Measurements from ENCODE around the gene TMIGD3.

TMIGD3 gene

DNA sequence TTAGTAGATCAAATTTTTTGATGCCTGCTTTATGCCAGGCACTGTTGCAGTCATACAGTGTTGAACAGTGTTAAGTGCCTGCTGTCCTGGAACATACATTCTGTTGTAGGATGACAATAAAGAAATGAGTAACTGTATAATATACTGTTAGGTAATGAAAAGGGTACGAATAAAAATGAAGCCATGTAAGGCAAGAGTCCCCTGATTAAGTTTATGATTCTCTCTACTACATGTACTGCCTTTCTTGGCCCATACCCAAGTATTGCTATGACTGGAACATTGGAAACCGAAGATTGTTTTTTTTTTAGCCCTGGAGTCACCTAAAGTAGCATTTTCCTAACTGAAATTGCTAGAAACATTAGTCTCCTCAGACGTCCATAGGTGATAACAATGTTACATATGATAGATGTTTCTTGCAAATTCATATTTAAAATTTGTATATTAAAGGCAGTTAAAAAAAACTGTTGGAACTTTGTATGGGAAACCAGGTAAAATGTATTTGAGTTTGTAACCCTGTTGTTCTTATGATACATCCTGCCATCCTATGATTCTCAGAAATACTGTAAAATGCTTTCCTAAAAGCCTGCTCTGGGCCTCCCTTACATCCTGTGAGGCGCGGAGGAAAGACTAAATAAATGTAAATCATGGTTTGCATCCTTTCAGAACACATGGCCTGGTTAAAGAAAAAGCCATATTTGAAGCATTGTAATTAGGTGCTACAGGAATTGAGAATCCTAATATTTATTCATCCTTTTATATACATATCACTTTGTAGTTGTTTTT is 48.4 kb downstream of the TMIGD3 start:
- peaks cover 48% of the 10 kb centered on the region for H3K36me3 ChIP-seq (ENCODE audit: insufficient read depth, low read length)
- H3K27ac ChIP-seq (ENCODE audit: low read depth, low read length), result no peak overlapping the region
- H3K9ac ChIP-seq (ENCODE audit: low read length), result no peak overlapping the region

DNA sequence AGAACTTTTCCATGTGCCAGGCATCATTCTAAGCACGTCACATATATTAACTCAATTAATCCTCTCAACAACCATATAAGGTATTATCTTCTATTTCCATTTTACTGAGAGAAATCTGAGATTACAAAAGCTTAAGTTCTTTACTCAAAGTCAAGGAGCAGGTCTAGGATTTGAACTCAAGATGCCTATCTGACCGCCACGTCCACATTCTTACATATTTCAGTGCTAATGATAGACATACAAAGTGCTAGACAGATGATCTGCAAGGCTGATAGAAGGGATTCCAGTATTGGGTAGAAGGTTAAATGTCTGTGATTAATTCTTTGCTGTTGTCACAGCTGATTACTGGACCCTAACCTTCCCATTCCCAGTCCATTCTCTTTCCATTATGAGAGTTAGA is 49.7 kb downstream of the TMIGD3 start:
- no peaks in the 10 kb centered on the region for H3K27me3 ChIP-seq (ENCODE audit: control insufficient read depth in 1 of 2, insufficient read depth in 2 of 2, low read length in 2 of 2)
- no peak overlapping the region for H3K9ac ChIP-seq (ENCODE audit: low read length)
- no peaks in the 10 kb centered on the region for H3K9me3 ChIP-seq (ENCODE audit: low read length)
- H3K27ac ChIP-seq (ENCODE audit: low read depth, low read length), result no peak overlapping the region
- peaks cover 34% of the 10 kb centered on the region for H3K36me3 ChIP-seq (ENCODE audit: insufficient read depth, low read length)
- H3K4me1 ChIP-seq (ENCODE audit: insufficient read depth, low read length), result peaks cover 32% of the 10 kb centered on the region
- H3K4me3 ChIP-seq (ENCODE audit: low read depth in 1 of 2, low read length in 2 of 2), result no peak overlapping the region

More for the DNA sequence above, 48.4 kb downstream of the TMIGD3 start:
- no peaks in the 10 kb centered on the region for H3K27me3 ChIP-seq (ENCODE audit: control insufficient read depth in 1 of 2, insufficient read depth in 2 of 2, low read length in 2 of 2)
- H3K4me3 ChIP-seq (ENCODE audit: low read depth in 1 of 2, low read length in 2 of 2), result no peak overlapping the region
- H3K4me1 ChIP-seq (ENCODE audit: insufficient read depth, low read length), result peaks cover 31% of the 10 kb centered on the region
- H3K9me3 ChIP-seq (ENCODE audit: low read length), result no peaks in the 10 kb centered on the region

DNA sequence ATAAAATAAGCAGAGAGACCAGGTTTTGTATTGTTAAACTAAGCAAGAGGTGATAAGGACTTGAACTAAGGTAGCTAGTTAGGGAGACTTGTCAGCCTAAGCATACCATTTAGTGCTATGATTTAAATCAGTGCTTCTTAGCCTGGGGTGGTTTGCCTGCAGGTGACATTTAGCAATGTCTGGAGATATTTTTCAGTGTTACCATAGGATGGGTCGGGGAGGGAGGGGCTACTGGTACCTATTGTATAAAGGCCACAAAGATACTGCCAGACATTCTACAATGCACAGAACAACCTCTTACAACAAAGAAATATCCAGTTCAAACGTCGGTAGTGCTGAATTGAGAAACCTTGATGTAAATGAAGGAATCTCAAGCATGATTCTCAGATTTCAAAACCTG is 50.9 kb downstream of the TMIGD3 start:
- Histone ChIP-seq H3K27ac (ENCODE audit: low read depth, low read length) (no peak overlapping the region), H3K4me3 (ENCODE audit: low read depth in 1 of 2, low read length in 2 of 2) (no peak overlapping the region), H3K9me3 (ENCODE audit: low read length) (no peaks in the 10 kb centered on the region), H3K27me3 (ENCODE audit: control insufficient read depth in 1 of 2, insufficient read depth in 2 of 2, low read length in 2 of 2) (no peaks in the 10 kb centered on the region), H3K36me3 (ENCODE audit: insufficient read depth, low read length) (peaks cover 23% of the 10 kb centered on the region), H3K9ac (ENCODE audit: low read length) (no peak overlapping the region), H3K4me1 (ENCODE audit: insufficient read depth, low read length) (peaks cover 40% of the 10 kb centered on the region)

DNA sequence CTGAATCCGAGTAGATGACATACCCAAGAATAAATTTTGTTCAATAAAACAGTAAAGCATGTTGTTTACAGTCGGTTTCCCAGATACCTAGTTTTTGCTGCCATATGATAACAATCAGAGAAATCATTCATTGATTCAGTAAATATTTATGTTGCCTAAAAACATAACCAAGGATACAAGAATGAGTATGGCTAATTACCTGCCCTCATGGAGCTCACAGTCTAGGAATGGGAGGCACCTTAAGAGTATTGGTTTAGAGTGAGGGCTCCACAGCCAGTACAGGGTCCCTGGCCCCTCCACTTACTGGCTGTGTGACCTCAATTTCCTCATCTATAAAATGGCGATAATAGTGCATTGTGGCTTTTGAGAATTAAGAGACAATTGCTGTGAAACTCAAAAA is 53.2 kb downstream of the TMIGD3 start:
- Histone ChIP-seq H3K36me3 (ENCODE audit: insufficient read depth, low read length) (peaks cover 26% of the 10 kb centered on the region), H3K27me3 (ENCODE audit: control insufficient read depth in 1 of 2, insufficient read depth in 2 of 2, low read length in 2 of 2) (no peaks in the 10 kb centered on the region), H3K9me3 (ENCODE audit: low read length) (no peaks in the 10 kb centered on the region), H3K4me1 (ENCODE audit: insufficient read depth, low read length) (peaks cover 41% of the 10 kb centered on the region), H3K4me3 (ENCODE audit: low read depth in 1 of 2, low read length in 2 of 2) (peak overlapping the region; percentile 90 to 92), H3K27ac (ENCODE audit: low read depth, low read length) (peak overlapping the region; percentile 77), H3K9ac (ENCODE audit: low read length) (peak overlapping the region; percentile 99)

DNA sequence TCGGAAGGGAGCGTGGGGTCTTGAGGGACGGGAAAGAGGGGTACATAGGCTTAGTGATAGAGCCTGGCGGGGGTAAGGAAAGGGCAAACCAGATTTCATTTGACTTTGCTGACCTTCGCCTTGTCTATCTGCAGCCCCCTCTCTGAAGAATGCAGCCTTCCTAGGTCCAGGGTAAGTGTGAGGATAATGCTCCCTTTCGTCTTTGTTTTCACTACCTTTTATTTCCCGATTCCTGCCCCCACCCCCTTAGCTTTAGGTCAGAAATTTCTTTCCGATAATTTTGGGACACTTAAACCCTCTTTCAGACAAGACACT is 53.8 kb downstream of the TMIGD3 start:
- peak overlapping the region; percentile 99 for H3K9ac ChIP-seq (ENCODE audit: low read length)

GRCh38 chr1:111448918-111449702 is 54.3 kb downstream of the TMIGD3 start, which contains the start of the genes ATP5PB and WDR77:
TSS of gene ATP5PB (plus strand) at chr1:111449464. CDS start at chr1:111449542, 78 bp downstream.
TSS of gene WDR77 (minus strand) at chr1:111449256. CDS start at chr1:111449169, 87 bp downstream.
- H3K27ac ChIP-seq (ENCODE audit: low read depth, low read length), result peak within 1 kb of the TSS; percentile 77
- H3K27me3 ChIP-seq (ENCODE audit: control insufficient read depth in 1 of 2, insufficient read depth in 2 of 2, low read length in 2 of 2), result no peaks in the 10 kb centered on the region
- H3K4me1 ChIP-seq (ENCODE audit: insufficient read depth, low read length), result peaks cover 36% of the 10 kb centered on the region
- H3K4me3 ChIP-seq (ENCODE audit: low read depth in 1 of 2, low read length in 2 of 2), result peak within 1 kb of the TSS; percentile 90 to 96
- no peaks in the 10 kb centered on the region for H3K9me3 ChIP-seq (ENCODE audit: low read length)
- H3K36me3 ChIP-seq (ENCODE audit: insufficient read depth, low read length), result peaks cover 34% of the 10 kb centered on the region
- H3K9ac ChIP-seq (ENCODE audit: low read length), result peak within 1 kb of the TSS; percentile 99

More for the DNA sequence above, 53.8 kb downstream of the TMIGD3 start:
- Histone ChIP-seq H3K9me3 (ENCODE audit: low read length) (no peaks in the 10 kb centered on the region), H3K36me3 (ENCODE audit: insufficient read depth, low read length) (peaks cover 32% of the 10 kb centered on the region), H3K27ac (ENCODE audit: low read depth, low read length) (peak overlapping the region; percentile 77), H3K27me3 (ENCODE audit: control insufficient read depth in 1 of 2, insufficient read depth in 2 of 2, low read length in 2 of 2) (no peaks in the 10 kb centered on the region), H3K4me3 (ENCODE audit: low read depth in 1 of 2, low read length in 2 of 2) (peak overlapping the region; percentile 90 to 92), H3K4me1 (ENCODE audit: insufficient read depth, low read length) (peaks cover 37% of the 10 kb centered on the region)

- no peaks in the 10 kb centered on the region for H3K27me3 ChIP-seq (ENCODE audit: control insufficient read depth in 1 of 2, insufficient read depth in 2 of 2, low read length in 2 of 2)
- H3K4me3 ChIP-seq (ENCODE audit: low read depth in 1 of 2, low read length in 2 of 2), result peak overlapping the region; percentile 90 to 96
- peak overlapping the region; percentile 53 for H3K9ac ChIP-seq (ENCODE audit: low read length)
- H3K4me1 ChIP-seq (ENCODE audit: insufficient read depth, low read length), result peaks cover 36% of the 10 kb centered on the region
- no peaks in the 10 kb centered on the region for H3K9me3 ChIP-seq (ENCODE audit: low read length)
- peaks cover 32% of the 10 kb centered on the region for H3K36me3 ChIP-seq (ENCODE audit: insufficient read depth, low read length)
- H3K27ac ChIP-seq (ENCODE audit: low read depth, low read length), result peak overlapping the region; percentile 77
These were observed 54.9 kb downstream of the TMIGD3 start for GRCh38 chr1:111448482-111448917.

DNA sequence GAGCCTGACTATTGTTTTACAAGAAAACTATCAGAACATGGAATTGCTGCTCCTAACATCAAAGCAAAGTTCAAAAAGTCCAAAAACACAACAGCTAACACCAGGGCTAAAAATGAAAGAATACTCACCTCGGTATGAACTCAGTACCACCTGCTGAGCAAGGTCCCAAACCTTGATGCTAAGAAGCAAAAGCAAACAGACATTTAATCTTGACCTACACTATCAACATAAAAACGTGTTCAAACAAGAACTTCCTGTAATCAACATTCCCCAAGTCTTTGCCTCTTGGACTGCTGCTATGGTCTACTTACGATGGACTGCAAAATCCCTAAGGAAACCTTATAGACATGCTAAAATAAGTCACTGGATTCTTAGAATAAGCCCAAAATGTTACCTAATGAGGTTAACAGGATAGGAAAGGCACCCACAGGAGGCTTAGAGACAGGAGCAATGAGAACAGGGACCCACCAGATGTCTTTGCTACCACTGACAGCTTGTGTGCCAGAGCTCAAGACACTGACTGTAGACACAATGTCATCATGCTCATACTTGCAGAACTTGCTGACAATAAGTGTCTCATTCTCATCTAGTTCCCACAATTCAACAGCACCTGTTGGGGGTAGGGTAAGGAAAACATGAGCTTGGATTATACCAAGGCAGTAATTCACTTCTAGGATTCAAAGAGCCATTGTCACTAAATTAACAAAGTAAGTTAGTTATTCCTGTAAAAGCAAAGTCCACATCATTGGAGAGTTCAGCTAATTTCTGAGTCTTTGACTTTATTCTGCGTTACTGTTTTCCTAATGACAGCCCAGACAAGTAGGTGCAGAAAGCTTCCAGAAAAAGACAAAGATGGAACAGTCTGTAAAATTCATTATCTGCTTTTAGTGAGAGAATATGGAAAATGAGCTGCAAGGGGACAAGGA is 56.2 kb downstream of the TMIGD3 start:
- H3K36me3 ChIP-seq (ENCODE audit: insufficient read depth, low read length), result peaks cover 44% of the 10 kb centered on the region
- H3K9me3 ChIP-seq (ENCODE audit: low read length), result no peaks in the 10 kb centered on the region
- H3K4me3 ChIP-seq (ENCODE audit: low read depth in 1 of 2, low read length in 2 of 2), result peak overlapping the region in 1 of 2 donors; percentile 90
- H3K4me1 ChIP-seq (ENCODE audit: insufficient read depth, low read length), result peaks cover 27% of the 10 kb centered on the region
- H3K9ac ChIP-seq (ENCODE audit: low read length), result no peak overlapping the region
- H3K27me3 ChIP-seq (ENCODE audit: control insufficient read depth in 1 of 2, insufficient read depth in 2 of 2, low read length in 2 of 2), result no peaks in the 10 kb centered on the region
- H3K27ac ChIP-seq (ENCODE audit: low read depth, low read length), result no peak overlapping the region

DNA sequence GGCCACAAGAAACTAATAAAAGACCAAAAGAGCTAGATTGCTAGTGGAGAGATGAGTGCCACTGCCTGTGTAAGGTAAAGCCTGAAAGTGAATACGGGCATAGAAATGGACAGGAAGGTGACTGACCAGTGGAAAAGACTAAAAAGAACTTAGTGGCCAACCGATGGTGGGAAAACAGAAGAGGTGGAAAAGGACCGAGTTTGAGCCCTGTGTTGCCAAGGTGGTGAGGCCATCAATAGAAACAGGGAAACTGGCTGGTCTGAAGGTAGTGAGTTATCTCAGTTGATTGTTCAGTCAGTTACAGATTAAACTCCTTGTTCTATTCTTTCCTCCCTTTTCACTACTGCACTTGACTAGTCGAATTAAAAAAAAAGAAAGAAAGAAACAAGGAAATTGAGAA is 56.9 kb downstream of the TMIGD3 start:
- Histone ChIP-seq H3K27me3 (ENCODE audit: control insufficient read depth in 1 of 2, insufficient read depth in 2 of 2, low read length in 2 of 2) (no peaks in the 10 kb centered on the region), H3K36me3 (ENCODE audit: insufficient read depth, low read length) (peaks cover 50% of the 10 kb centered on the region), H3K9me3 (ENCODE audit: low read length) (no peaks in the 10 kb centered on the region), H3K4me3 (ENCODE audit: low read depth in 1 of 2, low read length in 2 of 2) (no peak overlapping the region), H3K27ac (ENCODE audit: low read depth, low read length) (no peak overlapping the region), H3K9ac (ENCODE audit: low read length) (no peak overlapping the region), H3K4me1 (ENCODE audit: insufficient read depth, low read length) (peaks cover 25% of the 10 kb centered on the region)

DNA sequence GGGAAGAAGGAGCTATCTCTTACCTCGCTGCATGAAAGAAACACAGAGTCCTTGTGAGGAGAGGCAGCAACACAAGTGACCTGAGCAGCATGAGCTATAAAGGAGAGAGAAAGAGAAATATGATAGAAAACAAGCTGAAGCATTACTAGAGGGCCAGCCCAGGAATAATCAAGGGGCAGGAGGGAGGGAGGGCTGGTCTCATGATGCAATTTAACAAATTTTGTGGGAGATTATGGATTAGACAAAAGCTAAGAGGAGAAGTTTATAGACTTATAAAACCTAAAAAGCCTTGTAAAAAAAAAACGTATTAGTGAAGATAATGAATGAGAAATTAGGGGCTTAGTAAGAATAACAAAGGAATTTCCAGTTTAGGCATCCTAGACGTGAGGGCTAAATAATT is 59.4 kb downstream of the TMIGD3 start:
- Histone ChIP-seq H3K36me3 (ENCODE audit: insufficient read depth, low read length) (peaks cover 59% of the 10 kb centered on the region), H3K27ac (ENCODE audit: low read depth, low read length) (no peak overlapping the region), H3K9me3 (ENCODE audit: low read length) (no peaks in the 10 kb centered on the region), H3K27me3 (ENCODE audit: control insufficient read depth in 1 of 2, insufficient read depth in 2 of 2, low read length in 2 of 2) (no peaks in the 10 kb centered on the region), H3K9ac (ENCODE audit: low read length) (no peak overlapping the region), H3K4me1 (ENCODE audit: insufficient read depth, low read length) (peaks cover 10% of the 10 kb centered on the region), H3K4me3 (ENCODE audit: low read depth in 1 of 2, low read length in 2 of 2) (no peak overlapping the region)

GRCh38 chr1:111442457-111442856 is 61.0 kb downstream of the TMIGD3 start:
- Histone ChIP-seq H3K27me3 (ENCODE audit: control insufficient read depth in 1 of 2, insufficient read depth in 2 of 2, low read length in 2 of 2) (no peaks in the 10 kb centered on the region), H3K9me3 (ENCODE audit: low read length) (no peaks in the 10 kb centered on the region), H3K4me3 (ENCODE audit: low read depth in 1 of 2, low read length in 2 of 2) (no peak overlapping the region), H3K4me1 (ENCODE audit: insufficient read depth, low read length) (peaks cover under 1% of the 10 kb centered on the region), H3K27ac (ENCODE audit: low read depth, low read length) (no peak overlapping the region), H3K9ac (ENCODE audit: low read length) (no peak overlapping the region), H3K36me3 (ENCODE audit: insufficient read depth, low read length) (peaks cover 73% of the 10 kb centered on the region)
